ENCODE measurements around the gene BNC2.

- TF ChIP-seq ZNF529 (tag by site-specific recombination; IDR thresholded peaks at IDR 0.05; ENCODE audit: insufficient replicate concordance) (no peak), ZNF280D (tag by site-specific recombination; IDR thresholded peaks at IDR 0.05) (no peak), KLF10 (tag by site-specific recombination; IDR thresholded peaks at IDR 0.05) (no peak), CTCF (tag by site-specific recombination; IDR thresholded peaks at IDR 0.05) (0 out of 2 replicates have a peak, but pooled peaks have one; percentile 26), PRDM4 (tag by site-specific recombination; IDR thresholded peaks at IDR 0.05) (no peak), ZNF449 (tag by site-specific recombination; IDR thresholded peaks at IDR 0.05) (no peak), TCF7L2 (IDR thresholded peaks at IDR 0.05; ENCODE audit: borderline replicate concordance, low read depth, low read length) (no peak), ZNF747 (tag by site-specific recombination; IDR thresholded peaks at IDR 0.05) (no peak), ZNF514 (tag by site-specific recombination; IDR thresholded peaks at IDR 0.05) (no peak), ZBTB7A (tag by site-specific recombination; IDR thresholded peaks at IDR 0.05; ENCODE audit: low read depth) (no peak), ZNF837 (tag by site-specific recombination; IDR thresholded peaks at IDR 0.05) (no peak), ZNF133 (tag by site-specific recombination; IDR thresholded peaks at IDR 0.05) (no peak), ZNF777 (tag by site-specific recombination; IDR thresholded peaks at IDR 0.05; ENCODE audit: borderline replicate concordance) (no peak), REST (tag by site-specific recombination; IDR thresholded peaks at IDR 0.05) (no peak)
Observed at GRCh38 chr9:16824545-16825330, 45.7 kb downstream of the BNC2 start.

All from HEK293 (cell line).